HG03457 (cell line): ENCODE measurements around the gene GET3.
A peak's percentile ranks its signal among the peaks of the same experiment; 100 is the strongest.
"Not testable (repeated sequence)": the region's sequence is repeated elsewhere in the genome, so short reads cannot be mapped to it uniquely, and the experiment has no call there.

Source experiments
- ATAC-seq: cut with Tn5 transposase; IDR thresholded peaks from one replicate; pipeline ENCODE4 v1.9.1; 2021; ENCODE audit warnings: moderate number of reproducible peaks; ENCODE audit not compliant: unreplicated experiment

Gene GET3

GRCh38 chr19:12715102-12715501 lies 22.2 kb upstream of the GET3 start:
- ATAC-seq, result no peak

- no peak for ATAC-seq
Observed at GRCh38 chr19:12715929-12716328, 21.4 kb upstream of the GET3 start.

GRCh38 chr19:12720296-12720695 lies 17.0 kb upstream of the GET3 start:
- ATAC-seq, result no peak

GRCh38 chr19:12720851-12721655 lies 16.2 kb upstream of the GET3 start:
- ATAC-seq, result no peak

- ATAC-seq, result peak; percentile 5
Observed at GRCh38 chr19:12721656-12722565, 15.4 kb upstream of the GET3 start.

- ATAC-seq, result peak; percentile 60
Observed at GRCh38 chr19:12722566-12723380, 14.5 kb upstream of the GET3 start.

GRCh38 chr19:12723381-12723640 lies 14.0 kb upstream of the GET3 start:
- no peak for ATAC-seq

GRCh38 chr19:12723641-12724426 lies 13.5 kb upstream of the GET3 start, which contains the start of gene TNPO2:
TNPO2 (minus strand) TSS chr19:12723932; CDS start chr19:12720977, 2,955 bp downstream.
- no peak for ATAC-seq

- ATAC-seq, result not testable (repeated sequence)
Observed at GRCh38 chr19:12725612-12726011, 11.7 kb upstream of the GET3 start.

GRCh38 chr19:12726988-12727316 lies 10.3 kb upstream of the GET3 start:
- ATAC-seq, result no peak

GRCh38 chr19:12727745-12728433 lies 9.4 kb upstream of the GET3 start:
- ATAC-seq, result no peak

GRCh38 chr19:12730064-12730463 lies 7.2 kb upstream of the GET3 start:
- no peak for ATAC-seq

- no peak for ATAC-seq
Observed at GRCh38 chr19:12731337-12731736, 6.0 kb upstream of the GET3 start.

- no peak for ATAC-seq
Observed at GRCh38 chr19:12733369-12734214, 3.7 kb upstream of the GET3 start.

- ATAC-seq, result no peak
Observed at GRCh38 chr19:12737835-12738351, 596 bp downstream of the GET3 start.

GRCh38 chr19:12745166-12745897 lies 8.0 kb downstream of the GET3 start:
- no peak for ATAC-seq

GRCh38 chr19:12748489-12748888 lies 11.2 kb downstream of the GET3 start:
- no peak for ATAC-seq

- no peak for ATAC-seq
Observed at GRCh38 chr19:12749938-12750521, 12.7 kb downstream of the GET3 start.
